NCI-H2196 (cell line): ENCODE measurements around the gene GPC3.
"Not testable (repeated sequence)": the region's sequence is repeated elsewhere in the genome, so short reads cannot be mapped to it uniquely, and the experiment has no call there.

ENCODE experiments used
- DNase-seq: peaks from one replicate; lab custom pipeline; 2025; ENCODE audit not compliant: unreplicated experiment; lab: John Stamatoyannopoulos, UW

Gene GPC3

DNA sequence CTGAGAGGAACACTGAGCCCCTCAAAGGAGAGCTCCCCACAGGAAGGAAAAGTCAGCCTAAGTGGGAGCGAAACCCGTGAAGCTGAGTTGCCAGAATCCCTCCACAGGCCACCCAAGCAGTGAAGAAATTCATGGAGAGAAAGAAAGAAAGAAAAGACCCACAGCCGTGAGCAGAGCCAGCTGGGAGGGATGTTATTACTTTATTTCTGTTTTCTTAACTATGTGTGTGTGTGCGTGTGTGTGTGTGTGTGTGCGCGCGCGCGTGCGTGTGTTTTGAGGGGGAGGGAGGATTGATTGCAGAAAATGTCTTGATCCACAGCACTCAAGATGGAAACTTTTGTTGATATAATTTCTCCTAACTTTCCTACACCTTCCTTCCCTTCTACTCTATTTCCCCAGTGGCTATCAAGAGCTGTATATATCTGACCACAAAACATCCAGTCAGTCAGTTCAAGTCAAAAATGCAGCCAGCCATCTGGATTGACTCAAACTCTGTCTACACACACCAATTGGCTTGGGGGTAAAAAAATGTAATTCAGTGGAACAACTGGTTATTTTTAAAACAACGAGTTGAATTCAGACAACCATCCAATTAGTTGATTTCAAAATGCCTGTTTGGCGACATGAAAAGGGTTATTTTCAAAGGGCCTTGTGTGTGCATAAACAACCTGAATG, 13.8 kb upstream of the GPC3 start:
- no peak for DNase-seq

DNA sequence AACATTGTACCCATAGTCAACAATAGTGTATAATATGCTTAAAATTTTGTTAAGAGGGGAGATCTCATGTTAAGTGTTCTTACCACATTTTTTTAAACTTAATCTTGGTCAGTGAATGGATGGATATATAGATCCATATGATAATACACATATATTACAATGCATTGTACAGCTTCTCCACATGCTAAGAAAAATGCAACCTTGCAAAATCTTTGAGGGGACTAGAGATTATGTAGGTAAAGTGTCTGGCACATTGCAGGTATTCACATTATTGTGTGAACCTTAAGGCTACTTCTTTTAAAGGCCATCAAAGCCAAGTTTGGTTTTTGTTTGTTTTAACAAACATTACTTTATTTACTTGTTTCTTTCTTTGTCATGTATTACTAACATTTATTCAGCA, 10.4 kb upstream of the GPC3 start:
- DNase-seq: no peak

DNA sequence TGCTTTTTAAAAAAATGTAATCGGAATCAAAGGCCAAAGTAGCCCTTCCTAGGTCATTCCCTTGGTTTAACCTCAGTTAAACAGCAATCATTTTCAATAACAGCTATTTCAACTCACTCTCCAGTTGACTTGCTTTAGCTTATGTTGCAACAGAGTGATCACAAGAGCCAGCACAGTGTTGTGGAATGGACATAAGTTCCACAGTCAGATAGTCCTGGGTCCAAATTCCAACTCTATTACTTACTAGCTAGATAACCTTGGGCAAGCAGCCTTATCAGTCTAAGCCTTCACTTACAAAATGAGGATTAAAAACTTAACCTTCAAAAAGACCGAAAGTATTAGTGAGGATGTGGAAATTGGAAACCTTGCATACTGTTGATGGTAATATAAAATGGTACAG, 9.2 kb upstream of the GPC3 start:
- DNase-seq: no peak

DNA sequence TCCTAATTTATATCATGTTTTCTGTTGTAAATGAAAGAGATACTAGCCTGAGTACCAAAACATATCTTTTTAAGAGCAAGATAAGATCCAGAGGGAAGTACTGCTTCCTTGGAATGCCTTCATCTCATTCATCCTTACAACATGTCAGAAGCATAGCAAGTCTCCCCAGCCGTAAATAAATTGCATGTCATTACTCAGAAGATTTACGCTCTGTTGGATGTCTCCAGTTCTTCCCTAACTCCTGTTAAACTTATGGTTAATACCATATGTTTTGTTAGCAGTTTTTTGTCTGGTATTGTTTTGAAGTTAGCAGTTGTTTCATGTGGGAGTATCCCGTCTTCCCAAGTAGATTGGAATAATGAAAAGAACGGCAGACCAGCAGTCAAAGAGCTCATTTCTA, 7.5 kb upstream of the GPC3 start:
- no peak for DNase-seq

DNA sequence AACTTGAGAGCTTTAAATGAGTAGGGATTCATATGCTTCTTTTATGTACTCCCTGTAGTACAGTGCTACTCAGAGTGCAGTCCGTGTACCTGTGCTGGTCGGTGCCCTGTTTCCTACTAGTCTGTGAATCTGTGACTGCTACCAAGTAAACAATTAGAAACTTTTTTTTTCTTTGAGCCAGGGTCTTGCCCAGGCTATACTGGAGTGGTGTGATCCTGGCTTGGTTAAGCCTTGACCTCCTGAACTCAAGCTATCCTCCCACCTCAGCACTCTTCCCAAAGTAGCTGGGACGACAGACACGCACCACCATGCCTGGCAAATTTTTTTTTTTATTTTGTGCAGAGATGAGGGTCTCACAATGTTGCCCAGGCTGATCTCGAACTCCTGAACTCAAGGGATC, 6.4 kb upstream of the GPC3 start:
- DNase-seq: no peak

DNA sequence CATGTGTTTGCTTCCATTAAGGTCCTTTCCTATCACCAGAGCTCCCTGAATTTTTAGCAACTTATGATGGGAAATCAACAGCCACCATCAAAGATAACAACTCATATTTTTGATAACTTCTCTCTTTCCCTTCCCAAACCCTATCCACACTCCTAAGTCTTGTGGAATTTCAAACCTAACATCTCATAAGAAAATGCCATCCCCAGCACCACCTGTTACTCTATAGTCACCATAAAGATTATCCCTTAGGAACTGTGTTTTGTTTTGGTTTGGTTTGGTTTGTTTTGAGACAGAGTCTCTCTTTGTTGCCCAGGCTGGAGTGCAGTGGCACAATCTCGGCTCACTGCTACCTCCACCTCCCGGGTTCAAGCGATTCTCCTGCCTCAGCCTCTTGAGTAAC, 5.7 kb upstream of the GPC3 start:
- not testable (repeated sequence) for DNase-seq

DNA sequence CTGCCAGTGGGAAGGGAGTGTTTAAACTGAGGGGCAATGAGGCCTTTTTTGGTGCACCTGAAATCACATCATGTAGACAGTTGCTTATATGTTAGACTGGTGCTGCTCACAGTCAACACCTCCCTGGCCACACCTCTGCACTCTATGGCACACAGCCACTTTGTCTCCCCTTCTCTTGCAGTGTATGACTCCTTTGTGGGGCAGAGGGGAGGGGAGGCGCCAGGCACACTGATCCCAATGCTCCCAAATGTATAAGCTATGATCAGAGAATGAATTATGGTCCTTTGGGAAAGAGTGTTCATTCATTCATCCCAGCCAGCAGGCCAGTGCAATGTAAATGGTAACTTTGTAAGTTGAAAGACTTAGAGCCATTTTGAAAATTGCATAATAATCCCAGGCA, 4.6 kb upstream of the GPC3 start:
- no peak for DNase-seq

DNA sequence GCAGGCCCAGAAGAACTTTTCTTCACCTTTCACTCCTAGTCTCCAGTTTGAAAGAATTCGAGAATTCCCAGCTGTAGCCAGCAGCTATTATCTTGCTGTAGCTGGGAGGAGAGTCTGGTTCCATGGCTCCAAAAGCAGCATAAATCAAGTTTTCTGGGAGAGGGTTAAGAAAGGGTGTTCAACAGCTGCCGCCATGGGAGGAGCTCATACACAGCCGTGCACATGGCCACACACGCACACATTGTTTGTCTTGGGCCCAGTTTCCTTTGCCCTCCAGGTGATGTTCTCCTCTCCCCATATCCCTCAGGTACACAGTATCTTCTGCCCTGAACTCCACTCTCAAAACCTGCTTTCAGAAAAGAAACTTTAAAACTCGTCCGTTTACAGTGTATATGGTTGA, 4.1 kb upstream of the GPC3 start:
- DNase-seq: no peak

DNA sequence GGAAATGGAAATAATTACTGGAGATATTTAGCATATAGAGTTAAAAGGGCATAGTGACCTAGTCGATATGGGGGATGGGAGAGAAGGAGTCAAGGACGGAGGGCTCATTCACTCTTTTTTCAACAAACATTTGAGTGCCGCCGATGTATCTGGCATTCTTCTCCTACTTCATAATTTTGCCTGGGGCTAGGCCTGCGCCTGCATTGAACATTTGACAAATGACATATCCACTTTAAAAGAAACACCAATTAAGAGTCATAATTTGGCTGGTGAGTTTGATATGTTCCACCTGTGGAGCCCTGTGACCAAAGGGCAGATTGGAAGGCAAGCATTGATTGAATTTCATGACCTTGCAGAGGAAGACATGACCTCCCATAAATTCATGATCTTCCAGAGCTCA, 2.6 kb upstream of the GPC3 start:
- no peak for DNase-seq

DNA sequence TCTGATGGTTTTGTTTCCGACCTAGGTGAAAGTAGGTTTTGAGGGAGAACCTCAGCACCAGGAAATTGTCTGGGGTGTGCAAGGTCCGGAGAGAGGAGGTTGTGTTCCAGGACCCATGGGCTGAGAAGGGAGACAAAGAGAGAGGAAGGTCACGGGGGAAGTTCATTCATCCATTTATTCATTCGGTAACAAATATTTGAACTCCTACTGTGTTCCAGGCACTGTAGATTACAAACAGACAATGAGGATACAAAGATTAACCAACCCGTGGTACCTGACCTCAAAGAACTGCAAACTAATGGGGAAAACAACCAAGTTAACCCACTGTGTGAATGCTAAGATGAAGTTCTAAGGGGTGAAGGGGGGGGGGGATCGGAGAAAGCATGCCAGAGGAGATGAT, 1.8 kb upstream of the GPC3 start:
- DNase-seq: no peak

DNA sequence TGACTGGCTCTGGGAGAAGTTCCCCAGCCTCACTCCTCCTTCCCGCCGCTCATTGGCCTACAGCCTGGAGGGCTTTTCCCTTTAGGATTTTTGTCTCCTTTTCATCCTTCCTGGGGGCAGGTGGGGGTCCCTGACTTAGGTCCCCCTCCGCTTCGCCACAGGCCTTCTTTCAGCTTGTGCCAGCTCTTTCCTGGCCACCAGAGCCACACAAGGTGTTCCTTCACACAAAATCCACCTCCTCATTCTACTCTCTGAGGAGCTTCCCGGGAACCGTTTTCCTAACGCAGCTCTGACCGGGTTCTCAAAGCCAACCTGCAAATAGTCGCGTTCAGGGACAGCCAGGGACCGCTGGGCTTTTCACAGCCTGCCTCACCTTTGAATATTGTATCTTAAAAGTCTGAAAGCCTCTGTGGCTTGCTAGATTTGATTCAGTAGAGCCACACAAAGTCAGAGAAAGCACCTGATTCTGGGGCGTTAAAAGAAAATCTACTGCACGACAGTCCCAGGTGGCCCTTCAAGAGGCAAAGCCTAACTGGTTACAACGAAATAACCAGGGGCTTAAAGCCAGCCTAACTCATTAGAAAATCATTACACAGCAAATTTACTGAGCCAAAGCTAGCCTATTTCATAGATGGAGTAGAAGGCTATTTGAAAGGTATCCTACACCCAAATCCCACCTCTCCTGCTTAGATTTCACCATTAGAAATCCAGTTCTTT, 731 bp upstream of the GPC3 start:
- DNase-seq: peak; percentile 54

DNA sequence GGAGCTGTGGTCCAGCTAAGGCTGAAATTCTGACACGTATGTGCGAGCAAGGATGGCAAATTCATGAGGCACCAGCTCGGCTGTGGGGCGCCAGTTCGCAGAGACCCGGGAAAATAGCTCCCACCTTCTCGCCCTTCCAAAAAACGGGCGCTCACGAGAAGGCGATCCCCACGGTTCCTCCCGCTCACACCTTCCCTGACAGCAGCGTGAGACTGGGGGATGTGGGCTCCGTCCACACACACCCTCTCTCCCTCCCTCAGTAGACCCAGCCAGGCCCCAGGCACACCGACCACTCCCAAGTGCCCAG, 584 bp downstream of the GPC3 start:
- DNase-seq: no peak

DNA sequence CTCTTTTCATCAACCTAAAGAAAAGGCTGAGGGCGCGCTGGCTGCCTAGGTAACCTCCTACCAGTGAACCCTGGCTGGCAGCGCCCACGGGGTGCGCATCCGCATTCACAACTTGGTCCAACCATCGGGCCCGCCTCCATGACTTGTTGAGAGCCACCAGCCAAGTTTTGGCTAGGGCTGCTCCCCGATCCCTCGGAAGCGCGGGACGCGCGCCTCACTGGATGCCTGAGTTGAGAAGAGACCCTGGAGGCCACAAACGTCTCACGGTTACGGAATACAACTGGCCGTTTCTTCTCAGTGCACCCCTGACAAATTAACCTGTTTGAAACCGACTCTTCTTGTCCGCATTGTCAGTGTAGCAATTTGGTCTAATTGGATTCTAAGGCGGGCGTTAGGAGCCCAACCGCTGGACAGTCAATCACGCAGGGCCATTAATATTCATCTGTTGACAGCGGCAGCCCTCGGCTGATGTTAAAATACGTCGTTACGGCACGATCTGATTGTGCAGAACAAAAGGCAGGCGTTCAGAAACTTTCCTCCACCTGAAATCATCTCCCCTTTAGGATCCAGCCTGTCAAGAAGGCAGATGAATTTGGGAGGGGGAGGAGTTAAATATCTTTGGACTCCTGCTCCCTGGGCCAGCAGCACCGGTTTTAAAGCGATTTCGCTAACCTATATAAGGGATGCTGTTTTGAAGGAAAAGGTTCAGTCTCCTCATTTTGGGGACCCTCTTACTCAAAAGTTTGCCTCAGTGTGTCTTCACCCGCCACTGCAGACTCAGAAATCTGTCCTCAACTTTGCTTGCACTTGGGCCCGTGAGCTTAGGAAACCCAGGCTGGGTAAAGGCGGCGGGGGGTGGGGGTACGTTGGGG, 1.2 kb downstream of the GPC3 start:
- no peak for DNase-seq

DNA sequence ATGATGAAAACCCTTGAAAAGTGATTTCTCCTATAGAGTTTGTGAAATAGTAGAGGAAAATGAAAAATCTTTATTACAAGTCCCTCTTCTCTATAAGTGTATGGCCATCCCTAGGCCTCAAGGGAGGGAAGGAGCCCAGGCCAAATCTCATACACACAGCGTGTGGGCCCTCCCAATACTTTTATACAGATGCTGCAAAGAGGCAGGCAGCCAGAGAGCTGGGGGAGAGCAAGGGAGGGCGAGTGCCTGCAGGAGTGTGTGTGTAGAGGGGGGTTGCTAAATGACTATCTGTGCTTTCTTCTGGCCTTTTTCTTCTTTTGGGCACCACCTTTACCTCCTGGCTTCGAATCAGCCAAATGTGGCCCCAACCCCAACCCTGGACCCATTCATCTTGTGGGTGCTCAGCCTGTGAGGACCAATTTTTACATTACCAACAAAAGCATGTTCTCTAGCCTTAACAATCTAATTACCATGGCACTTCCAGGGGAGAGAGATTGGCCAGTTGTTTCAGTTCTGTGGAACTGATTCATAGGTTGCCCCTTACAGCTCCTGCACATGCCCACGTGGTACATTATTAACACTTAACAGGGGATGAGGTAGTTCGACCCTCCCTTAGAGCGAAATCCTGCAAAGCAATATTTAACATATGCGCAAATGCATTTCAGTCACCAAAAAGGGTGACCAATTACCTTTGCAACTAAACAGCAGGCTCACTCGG, 2.0 kb downstream of the GPC3 start:
- no peak for DNase-seq

DNA sequence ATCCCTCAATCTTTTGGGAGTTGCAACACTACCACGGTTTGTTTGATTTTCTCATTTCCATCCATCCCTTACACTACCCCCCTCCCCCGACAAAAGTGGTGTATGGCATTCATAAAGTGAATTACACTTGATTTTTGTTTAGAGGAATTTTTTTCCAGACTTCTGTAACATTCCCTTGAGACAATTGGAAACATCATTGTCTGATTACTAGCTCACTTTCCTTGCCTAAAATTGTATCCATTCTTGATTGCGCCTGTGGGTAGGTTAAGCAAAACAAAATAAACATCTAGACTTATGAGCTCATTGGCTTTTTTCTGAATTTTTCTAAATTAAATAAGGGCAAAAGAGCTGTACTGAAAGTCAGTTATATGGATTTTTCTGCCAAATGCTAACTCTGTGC, 3.5 kb downstream of the GPC3 start:
- no peak for DNase-seq

DNA sequence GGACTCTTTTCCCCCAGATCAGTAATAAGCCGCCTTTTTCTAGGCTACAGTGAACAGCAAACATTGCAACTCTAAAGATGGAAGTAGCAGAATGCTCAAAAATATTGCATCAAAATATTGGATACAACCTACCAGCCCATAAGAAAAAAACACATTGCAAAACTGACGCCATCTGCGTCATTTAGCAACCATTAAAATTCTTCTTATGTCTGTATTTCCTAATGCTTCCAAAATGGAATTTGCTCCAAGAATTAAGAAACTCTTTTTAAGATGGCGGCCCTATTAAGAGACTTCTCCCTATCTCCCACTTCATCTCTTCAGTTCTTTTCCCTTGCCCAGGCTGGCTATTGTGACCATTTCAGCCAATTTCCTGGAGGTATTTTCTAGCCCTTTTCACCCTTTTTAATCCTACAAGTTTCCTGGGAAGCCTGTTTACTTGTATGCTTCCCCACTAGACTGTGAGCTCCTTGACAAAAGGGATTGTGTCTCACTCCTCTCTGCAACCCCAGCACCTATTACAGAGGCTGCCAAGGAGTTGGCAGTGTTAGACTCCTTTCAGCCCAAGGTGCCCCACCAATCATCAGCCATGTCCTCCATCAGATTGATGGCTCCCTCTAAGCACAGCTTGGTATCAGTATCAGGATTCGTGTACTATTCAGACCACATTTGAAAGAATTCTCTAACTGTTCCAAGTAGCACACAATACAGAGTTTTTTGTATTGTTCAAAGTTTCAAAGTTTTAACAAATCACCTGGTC, 4.4 kb downstream of the GPC3 start:
- no peak for DNase-seq

DNA sequence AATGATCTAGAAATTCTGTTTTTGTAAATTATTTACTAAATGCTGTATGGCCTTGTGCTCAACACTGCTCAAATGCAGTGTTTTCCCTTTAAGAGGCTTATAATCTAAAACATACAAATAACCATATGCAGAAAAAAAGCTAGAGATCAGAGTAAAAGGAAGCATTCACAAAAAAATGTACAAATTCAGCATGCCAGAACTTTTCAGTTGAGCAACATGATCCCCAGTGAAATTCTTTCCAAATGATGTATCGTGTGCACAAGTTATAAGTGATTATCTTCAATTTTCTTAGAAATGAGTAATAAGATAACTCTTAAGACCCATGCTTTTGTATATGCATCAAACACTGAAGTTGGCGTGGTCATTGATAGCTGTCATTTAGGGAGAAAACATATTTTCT, 5.0 kb downstream of the GPC3 start:
- no peak for DNase-seq

DNA sequence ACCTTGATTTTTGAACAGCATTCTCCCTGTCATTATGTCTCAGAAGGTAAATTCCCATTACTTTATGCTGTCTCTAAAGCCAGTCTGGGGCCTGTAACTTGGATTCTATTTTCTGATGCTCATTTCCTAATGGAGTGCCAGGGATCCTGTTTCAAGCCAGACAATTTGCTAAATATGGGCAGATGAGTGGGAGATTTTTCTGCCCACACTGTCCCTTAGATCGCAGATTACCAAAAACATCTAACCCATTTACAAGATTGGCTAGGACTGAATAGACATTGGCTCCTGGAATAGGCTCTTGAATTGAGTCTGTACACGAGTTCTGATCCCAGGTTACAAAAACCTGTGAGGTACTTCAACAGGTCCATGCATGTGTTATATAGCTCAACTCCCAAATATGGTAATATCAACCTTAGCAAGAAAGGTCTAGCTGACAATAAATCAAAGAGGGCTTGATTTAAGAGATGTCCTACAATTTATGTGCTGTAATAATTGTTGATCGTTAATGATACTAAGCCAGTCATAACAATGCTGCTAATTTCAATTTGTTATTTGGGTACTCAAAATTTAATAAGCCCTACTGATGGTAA, 5.7 kb downstream of the GPC3 start:
- peak; percentile 20 for DNase-seq

DNA sequence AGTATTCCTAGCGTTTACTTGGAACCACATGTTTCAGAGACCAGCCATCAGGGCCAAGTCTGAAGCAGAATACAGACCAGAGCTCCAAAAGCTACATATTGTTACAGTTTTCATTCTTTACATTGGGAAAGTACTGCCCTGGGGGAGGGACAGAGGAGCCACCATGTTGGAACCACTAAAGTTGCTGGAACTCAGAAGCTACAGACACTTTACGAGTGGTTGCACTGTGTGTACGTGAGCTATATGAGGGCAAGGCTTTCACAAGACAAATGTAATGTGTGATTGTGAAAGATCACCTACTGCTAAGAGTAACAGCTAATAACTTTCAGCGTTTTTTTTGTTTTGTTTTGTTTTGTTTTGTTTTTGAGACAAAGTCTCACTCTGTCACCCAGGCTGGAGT, 11.7 kb downstream of the GPC3 start:
- DNase-seq: no peak

DNA sequence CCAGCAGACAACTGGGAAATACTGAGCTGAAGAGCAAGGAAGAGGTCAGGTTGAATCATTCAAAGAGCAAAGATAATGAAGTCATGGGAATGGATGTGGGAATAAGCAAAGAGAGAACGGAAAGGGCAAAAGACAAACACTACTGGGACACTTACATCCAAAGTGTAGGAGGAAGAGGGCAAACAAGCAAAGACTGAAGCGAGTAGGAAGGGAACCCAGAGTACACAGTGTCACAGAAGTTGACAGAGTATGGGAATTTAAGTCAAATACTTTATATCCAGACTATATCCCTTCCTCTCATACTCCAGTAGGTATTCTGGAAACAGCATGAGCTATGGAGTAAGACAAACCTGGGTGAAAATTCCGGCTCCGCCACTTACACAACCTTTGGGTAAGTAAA, 12.5 kb downstream of the GPC3 start:
- no peak for DNase-seq

DNA sequence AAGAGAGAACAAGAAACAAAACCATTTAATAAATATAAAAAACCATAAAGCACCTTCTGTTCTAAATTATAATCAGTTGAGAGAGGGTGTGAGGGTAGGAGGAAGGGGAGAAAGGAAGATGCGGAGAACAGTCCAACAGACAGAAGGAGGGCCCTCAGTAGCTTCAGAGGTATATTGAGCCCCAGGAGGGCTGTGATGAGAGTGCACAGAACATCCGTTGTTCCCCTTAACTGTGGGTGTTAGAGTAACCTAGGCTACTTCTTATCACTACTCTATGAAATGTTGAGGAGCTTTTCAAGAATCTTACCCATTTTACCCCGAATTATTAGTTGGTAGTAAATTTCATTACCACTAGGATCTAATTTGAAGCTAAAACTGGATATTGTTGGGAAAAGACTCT, 13.8 kb downstream of the GPC3 start:
- no peak for DNase-seq
